HCT116 (cell line): ENCODE results near the gene TBX2.

Experiments used
- CEBPB ChIP-seq: IDR thresholded peaks from 2 replicates; pipeline ENCODE4 v1.6.1; 2012; ENCODE audit warnings: low read depth
- CTCF ChIP-seq, 3 experiments: fragments of 200-600 bp in 1 of 3; sonication (generic) in 1 of 3; IDR thresholded peaks in 2 of 3; conservative IDR thresholded peaks in 1 of 3; 2 replicates each; pipeline ENCODE4 v1.5.1; 2012 to 2017; ENCODE audit warnings: low read depth in 2 of 3, low read length in 2 of 3, antibody characterized with exemption in 1 of 3, borderline replicate concordance in 1 of 3, control low read depth in 1 of 3, mild to moderate bottlenecking in 1 of 3, mixed read lengths in 1 of 3, mixed run types in 1 of 3, moderate library complexity in 1 of 3; ENCODE audit not compliant: insufficient read depth in 1 of 3
- ELF1 ChIP-seq: IDR thresholded peaks from 2 replicates; pipeline ENCODE4 v1.6.1; 2012; ENCODE audit warnings: low read depth, borderline replicate concordance
- EZH2 ChIP-seq: fragments of 200-600 bp; sonication (generic); IDR thresholded peaks from 2 replicates; pipeline ENCODE4 v1.6.1; 2017; ENCODE audit warnings: antibody characterized with exemption, mixed run types
- JUND ChIP-seq: IDR thresholded peaks from 2 replicates; pipeline ENCODE4 v1.6.1; 2012
- POLR2A ChIP-seq: IDR thresholded peaks from 2 replicates; pipeline ENCODE4 v1.7.0; 2011; ENCODE audit warnings: borderline replicate concordance; ENCODE audit not compliant: insufficient read depth, insufficient read length; ENCODE audit errors: extremely low read depth
- POLR2AphosphoS5 ChIP-seq: IDR thresholded peaks from 2 replicates; pipeline ENCODE4 v1.6.1; 2011; ENCODE audit warnings: mild to moderate bottlenecking, low read depth, low read length, moderate library complexity
- RAD21 ChIP-seq: IDR thresholded peaks from 2 replicates; pipeline ENCODE4 v1.6.1; 2012; ENCODE audit warnings: low read depth, mild to moderate bottlenecking
- REST ChIP-seq: IDR thresholded peaks from 2 replicates; pipeline ENCODE4 v1.6.1; 2012; ENCODE audit warnings: low read depth
- ZNF274 ChIP-seq: fragments of 200-500 bp; sonication (Bioruptor generic); IDR thresholded peaks from 2 replicates; pipeline ENCODE4 v1.6.1; 2014; ENCODE audit warnings: mild to moderate bottlenecking, low read depth, low read length, inconsistent platforms

- TF ChIP-seq JUND (no peak), EZH2 (no peak), CEBPB (no peak), POLR2AphosphoS5 (no peak), CTCF (IDR thresholded peaks at IDR 0.05 in 2 of 3, conservative IDR thresholded peaks at IDR 0.05 in 1 of 3; ENCODE audit: borderline replicate concordance in 1 of 3, insufficient read depth in 1 of 3, low read depth in 2 of 3, low read length in 2 of 3) (no peak), POLR2A (no peak), ZNF274 (no peak), RAD21 (no peak), REST (no peak), ELF1 (no peak)
Observed at GRCh38 chr17:61400717-61401388, 1.2 kb downstream of the TBX2 start.
